K562 (cell line): ENCODE measurements around the gene TNIK. TPM values are rescaled to one million over a fixed set of nuclear protein-coding genes. Genes with fewer than 3 reads are reported as not detected.

Source experiments
- ARHGAP35 ChIP-seq: fragments of 450-650 bp; IDR thresholded peaks from 2 replicates; pipeline ENCODE4 v1.6.1; 2018; ENCODE audit not compliant: partially characterized antibody
- ARID2 ChIP-seq: fragments of 450-650 bp; IDR thresholded peaks from 2 replicates; pipeline ENCODE4 v1.6.1; 2017; ENCODE audit warnings: antibody characterized with exemption, mild to moderate bottlenecking
- ARID4B ChIP-seq: sonication (generic); formaldehyde crosslinking; IDR thresholded peaks from 2 replicates; pipeline ENCODE4 v1.8.0; 2022; ENCODE audit warnings: mild to moderate bottlenecking, missing genetic modification reagents
- CREBBP ChIP-seq: IDR thresholded peaks from one replicate; pipeline ENCODE4 v1.6.1; 2012; ENCODE audit warnings: low read depth, mild to moderate bottlenecking, control low read depth, inconsistent platforms, low read length
- ESRRB ChIP-seq: fragments of 250-450 bp; sonication (Bioruptor Pico); IDR thresholded peaks from 2 replicates; pipeline ENCODE4 v1.5.0; 2020; ENCODE audit warnings: mild to moderate bottlenecking, moderate library complexity, borderline replicate concordance
- FOXK1 ChIP-seq: sonication (generic); formaldehyde crosslinking; IDR thresholded peaks from 2 replicates; pipeline ENCODE4 v1.8.0; 2022; ENCODE audit warnings: missing genetic modification reagents, mild to moderate bottlenecking, borderline replicate concordance
- FOXP4 ChIP-seq: sonication (generic); formaldehyde crosslinking; IDR thresholded peaks from 2 replicates; pipeline ENCODE4 v1.8.0; 2022; ENCODE audit warnings: mild to moderate bottlenecking, missing genetic modification reagents, borderline replicate concordance
- GABPB1 ChIP-seq: sonication (generic); formaldehyde crosslinking; IDR thresholded peaks from 2 replicates; pipeline ENCODE4 v1.8.0; 2022; ENCODE audit warnings: mild to moderate bottlenecking, missing genetic modification reagents
- KAT7 ChIP-seq: sonication (generic); formaldehyde crosslinking; IDR thresholded peaks from 2 replicates; pipeline ENCODE4 v1.8.0; 2022; ENCODE audit warnings: missing genetic modification reagents, mild to moderate bottlenecking, borderline replicate concordance
- KLF13 ChIP-seq: fragments of 450-650 bp; IDR thresholded peaks from 2 replicates; pipeline ENCODE4 v1.6.1; 2016; ENCODE audit warnings: missing genetic modification characterization, low read depth, mild to moderate bottlenecking, missing compliant biosample characterization, moderate library complexity, borderline replicate concordance
- NFYB ChIP-seq: IDR thresholded peaks from 2 replicates; pipeline ENCODE4 v1.6.1; 2011; ENCODE audit warnings: mild to moderate bottlenecking, moderate library complexity; ENCODE audit not compliant: insufficient read length; ENCODE audit errors: extremely low read depth
- TBP ChIP-seq: optimal IDR thresholded peaks from 2 replicates; pipeline ENCODE3; 2011; ENCODE audit warnings: low read depth, low read length, improper control_type of control experiment
- ZFP1 ChIP-seq: fragments of 450-650 bp; formaldehyde crosslinking; IDR thresholded peaks from 2 replicates; pipeline ENCODE4 v1.4.0; 2020; ENCODE audit warnings: mild to moderate bottlenecking, mixed read lengths
- polyA plus RNA-seq, 8 experiments: library from polyadenylated mRNA; depleted of rRNA in 4 of 8; stranded (reverse) in 5 of 8; unstranded in 3 of 8; fragments of >200 nt; fragmentation: Nextera tagmentation in 2 of 8; fragmentation: Illumina TruSeq in 1 of 8; extraction: Ambion mirVana in 2 of 8; extraction: Trizol in 1 of 8; gene quantifications; 2 replicates each; pipeline versions ENCODE4 v1.2.1 to v1.2.3, GENCODE V29; 2011 to 2014; ENCODE audit warnings: inconsistent platforms in 1 of 8, missing spikeins in 1 of 8
- total RNA-seq, 7 experiments: library from RNA; depleted of rRNA in 6 of 7; stranded (reverse); fragments of >200 nt in 6 of 7; fragmentation: Illumina TruSeq in 2 of 7; extraction: Trizol in 2 of 7; gene quantifications; 2 replicates each; pipeline versions ENCODE4 v1.2.1 to v1.2.3, GENCODE V29; 2011 to 2021; ENCODE audit warnings: low replicate concordance in 1 of 7

TNIK gene
- total and polyA plus RNA-seq, 9 of the 15 experiments (the other 6 are each of a cell fraction or from before 2014, with no cell fraction given) = 6.6 to 39.0 (median 24.7) TPM

- TF ChIP-seq GABPB1 (CRISPR knock-in tag) (peak; percentile 63), KLF13 (no peak), ZFP1 (no peak), ESRRB (CRISPR knock-in tag) (no peak), ARID2 (no peak), NFYB (no peak), FOXP4 (CRISPR knock-in tag) (no peak), CREBBP (no peak), KAT7 (CRISPR knock-in tag) (no peak), ARHGAP35 (no peak), FOXK1 (CRISPR knock-in tag) (no peak), TBP (no peak), ARID4B (CRISPR knock-in tag) (no peak)
Measured at GRCh38 chr3:171328419-171329082, 131.7 kb downstream of the TNIK start (continued).
